ENCODE results near the gene NF2. TPM values are rescaled to one million over a fixed set of nuclear protein-coding genes. Genes with fewer than 3 reads are reported as not detected.

Gene NF2
- total RNA-seq, 1 experiment from 2014 or later: 190 TPM

DNA sequence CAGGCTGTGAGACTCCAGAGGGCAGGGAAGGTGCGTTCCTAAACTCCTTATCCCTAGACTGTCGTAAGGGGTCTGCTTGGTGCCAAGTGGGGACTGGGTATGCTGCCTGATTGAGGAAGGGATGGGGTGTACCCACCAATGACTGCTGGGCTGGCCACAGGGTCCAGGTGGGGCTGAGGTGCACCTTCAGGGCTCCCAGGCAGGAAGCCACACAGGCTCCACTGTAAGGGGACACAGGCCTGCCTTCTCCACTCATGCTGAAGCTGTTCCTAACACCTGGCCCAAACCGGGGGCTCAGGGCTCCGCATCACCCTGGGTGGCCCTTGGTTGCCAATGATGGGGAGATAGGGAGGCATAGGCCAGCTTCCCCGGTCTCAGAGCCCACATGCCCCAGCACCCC lies 136.8 kb downstream of the NF2 start:
- no peaks in the 10 kb centered on the region for H3K36me3 ChIP-seq (ENCODE audit: control insufficient read depth, insufficient read depth, low read length)
- POLR2A ChIA-PET: no interaction called here
- intact Hi-C loops (cut with micrococcal nuclease; ENCODE audit: unreplicated experiment): no loop called here
- no peak overlapping the region for H3K4me3 ChIP-seq (ENCODE audit: low read depth in 2 of 2, low read length in 2 of 2)
- BruUV-seq (replicated peaks): no TSS peak
- H3K9me3 ChIP-seq (ENCODE audit: control insufficient read depth, insufficient read depth, low read depth, low read length): no peaks in the 10 kb centered on the region
- H3K4me1 ChIP-seq (ENCODE audit: control insufficient read depth, insufficient read depth, low read length): no peaks in the 10 kb centered on the region
- no peak for DNase-seq (ENCODE audit: low read depth, low spot score)
- H3K27ac ChIP-seq (ENCODE audit: low read length): no peak overlapping the region
- CTCF ChIA-PET: no interaction called here
- ATAC-seq: no peak
- no peaks in the 10 kb centered on the region for H3K27me3 ChIP-seq (ENCODE audit: control insufficient read depth, insufficient read depth, low read length)
- in situ Hi-C loops (cut with HindIII; ENCODE audit: low pct_unique_long_range_greater_than_20kb, low sequenced_read_pairs): no loop called here
- TF ChIP-seq, protein P1, sequence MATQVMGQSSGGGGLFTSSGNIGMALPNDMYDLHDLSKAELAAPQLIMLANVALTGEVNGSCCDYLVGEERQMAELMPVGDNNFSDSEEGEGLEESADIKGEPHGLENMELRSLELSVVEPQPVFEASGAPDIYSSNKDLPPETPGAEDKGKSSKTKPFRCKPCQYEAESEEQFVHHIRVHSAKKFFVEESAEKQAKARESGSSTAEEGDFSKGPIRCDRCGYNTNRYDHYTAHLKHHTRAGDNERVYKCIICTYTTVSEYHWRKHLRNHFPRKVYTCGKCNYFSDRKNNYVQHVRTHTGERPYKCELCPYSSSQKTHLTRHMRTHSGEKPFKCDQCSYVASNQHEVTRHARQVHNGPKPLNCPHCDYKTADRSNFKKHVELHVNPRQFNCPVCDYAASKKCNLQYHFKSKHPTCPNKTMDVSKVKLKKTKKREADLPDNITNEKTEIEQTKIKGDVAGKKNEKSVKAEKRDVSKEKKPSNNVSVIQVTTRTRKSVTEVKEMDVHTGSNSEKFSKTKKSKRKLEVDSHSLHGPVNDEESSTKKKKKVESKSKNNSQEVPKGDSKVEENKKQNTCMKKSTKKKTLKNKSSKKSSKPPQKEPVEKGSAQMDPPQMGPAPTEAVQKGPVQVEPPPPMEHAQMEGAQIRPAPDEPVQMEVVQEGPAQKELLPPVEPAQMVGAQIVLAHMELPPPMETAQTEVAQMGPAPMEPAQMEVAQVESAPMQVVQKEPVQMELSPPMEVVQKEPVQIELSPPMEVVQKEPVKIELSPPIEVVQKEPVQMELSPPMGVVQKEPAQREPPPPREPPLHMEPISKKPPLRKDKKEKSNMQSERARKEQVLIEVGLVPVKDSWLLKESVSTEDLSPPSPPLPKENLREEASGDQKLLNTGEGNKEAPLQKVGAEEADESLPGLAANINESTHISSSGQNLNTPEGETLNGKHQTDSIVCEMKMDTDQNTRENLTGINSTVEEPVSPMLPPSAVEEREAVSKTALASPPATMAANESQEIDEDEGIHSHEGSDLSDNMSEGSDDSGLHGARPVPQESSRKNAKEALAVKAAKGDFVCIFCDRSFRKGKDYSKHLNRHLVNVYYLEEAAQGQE (IDR thresholded peaks at IDR 0.05; ENCODE audit: insufficient read depth in 1 of 2, low read depth in 2 of 2, low read length in 1 of 2): no peak
- TF ChIP-seq, protein P2, sequence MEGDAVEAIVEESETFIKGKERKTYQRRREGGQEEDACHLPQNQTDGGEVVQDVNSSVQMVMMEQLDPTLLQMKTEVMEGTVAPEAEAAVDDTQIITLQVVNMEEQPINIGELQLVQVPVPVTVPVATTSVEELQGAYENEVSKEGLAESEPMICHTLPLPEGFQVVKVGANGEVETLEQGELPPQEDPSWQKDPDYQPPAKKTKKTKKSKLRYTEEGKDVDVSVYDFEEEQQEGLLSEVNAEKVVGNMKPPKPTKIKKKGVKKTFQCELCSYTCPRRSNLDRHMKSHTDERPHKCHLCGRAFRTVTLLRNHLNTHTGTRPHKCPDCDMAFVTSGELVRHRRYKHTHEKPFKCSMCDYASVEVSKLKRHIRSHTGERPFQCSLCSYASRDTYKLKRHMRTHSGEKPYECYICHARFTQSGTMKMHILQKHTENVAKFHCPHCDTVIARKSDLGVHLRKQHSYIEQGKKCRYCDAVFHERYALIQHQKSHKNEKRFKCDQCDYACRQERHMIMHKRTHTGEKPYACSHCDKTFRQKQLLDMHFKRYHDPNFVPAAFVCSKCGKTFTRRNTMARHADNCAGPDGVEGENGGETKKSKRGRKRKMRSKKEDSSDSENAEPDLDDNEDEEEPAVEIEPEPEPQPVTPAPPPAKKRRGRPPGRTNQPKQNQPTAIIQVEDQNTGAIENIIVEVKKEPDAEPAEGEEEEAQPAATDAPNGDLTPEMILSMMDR (IDR thresholded peaks at IDR 0.05): no peak
- TF ChIP-seq POLR2AphosphoS5 (IDR thresholded peaks at IDR 0.05; ENCODE audit: low read depth, low read length) (no peak), TCF7L2 (IDR thresholded peaks at IDR 0.05; ENCODE audit: low read depth, low read length) (no peak), SIN3A (IDR thresholded peaks at IDR 0.05; ENCODE audit: borderline replicate concordance, insufficient read depth, low read depth, low read length) (no peak)

DNA sequence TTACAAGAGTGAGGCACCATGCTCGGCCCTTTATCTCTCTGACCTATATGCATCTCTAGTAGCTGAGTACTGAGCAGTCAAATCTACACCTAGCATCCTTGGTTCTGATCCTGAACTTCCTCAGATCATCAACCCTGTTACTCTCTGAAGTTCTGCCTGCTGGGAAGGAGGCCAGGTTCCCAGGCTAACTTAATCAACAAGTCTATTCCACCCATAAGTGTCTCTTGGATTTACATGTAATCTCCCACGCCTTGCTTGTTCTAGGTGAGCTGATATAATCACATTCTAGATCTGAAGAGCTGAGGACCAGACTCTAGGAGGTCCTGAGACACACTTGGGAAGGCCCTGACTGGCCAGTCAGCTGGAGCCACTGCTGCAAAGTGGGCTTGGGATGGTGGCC lies 138.5 kb downstream of the NF2 start:
- Histone ChIP-seq H3K27ac (ENCODE audit: low read length) (no peak overlapping the region), H3K27me3 (ENCODE audit: control insufficient read depth, insufficient read depth, low read length) (no peaks in the 10 kb centered on the region), H3K4me1 (ENCODE audit: control insufficient read depth, insufficient read depth, low read length) (no peaks in the 10 kb centered on the region), H3K9me3 (ENCODE audit: control insufficient read depth, insufficient read depth, low read depth, low read length) (no peaks in the 10 kb centered on the region), H3K4me3 (ENCODE audit: low read depth in 2 of 2, low read length in 2 of 2) (no peak overlapping the region), H3K36me3 (ENCODE audit: control insufficient read depth, insufficient read depth, low read length) (no peaks in the 10 kb centered on the region)
- TF ChIP-seq TCF7L2 (IDR thresholded peaks at IDR 0.05; ENCODE audit: low read depth, low read length): no peak
- TF ChIP-seq, protein P1 (IDR thresholded peaks at IDR 0.05; ENCODE audit: insufficient read depth in 1 of 2, low read depth in 2 of 2, low read length in 1 of 2): no peak
- TF ChIP-seq, protein P2 (IDR thresholded peaks at IDR 0.05): no peak
- TF ChIP-seq POLR2AphosphoS5 (IDR thresholded peaks at IDR 0.05; ENCODE audit: low read depth, low read length): no peak
- TF ChIP-seq SIN3A (IDR thresholded peaks at IDR 0.05; ENCODE audit: borderline replicate concordance, insufficient read depth, low read depth, low read length): no peak
- in situ Hi-C loops (cut with HindIII; ENCODE audit: low pct_unique_long_range_greater_than_20kb, low sequenced_read_pairs) (no loop called here), intact Hi-C loops (cut with micrococcal nuclease; ENCODE audit: unreplicated experiment) (no loop called here)
- CTCF ChIA-PET: interaction anchor here (0.6 kb wide), 1 partner anchor 286 kb away, joined by 3 read pairs; no protein-coding TSS in a partner anchor
- ATAC-seq (no peak), DNase-seq (ENCODE audit: low read depth, low spot score) (no peak)
- POLR2A ChIA-PET: no interaction called here
- BruUV-seq (replicated peaks): no TSS peak
